Activated naive CD8-positive, alpha-beta T cell (primary cell): Measurements from ENCODE around the gene TRAIP.
A peak's percentile ranks its signal among the peaks of the same experiment; 100 is the strongest.
"Not testable (repeated sequence)": the region's sequence is repeated elsewhere in the genome, so short reads cannot be mapped to it uniquely, and the experiment has no call there.

Source experiments
- H3K27ac Mint-ChIP-seq: one replicate; pipeline ENCODE4 v1.8.0; 2021; ENCODE audit warnings: mixed read lengths
- H3K27me3 Mint-ChIP-seq: one replicate; pipeline ENCODE4 v1.8.0; 2021; ENCODE audit warnings: mixed read lengths
- H3K36me3 Mint-ChIP-seq: one replicate; pipeline ENCODE4 v1.8.0; 2021; ENCODE audit warnings: mixed read lengths
- H3K4me1 Mint-ChIP-seq: one replicate; pipeline ENCODE4 v1.8.0; 2021; ENCODE audit warnings: low read depth, mixed read lengths
- H3K4me3 Mint-ChIP-seq: one replicate; pipeline ENCODE4 v1.8.0; 2021; ENCODE audit warnings: mild to moderate bottlenecking, mixed read lengths
- H3K9me3 Mint-ChIP-seq: one replicate; pipeline ENCODE4 v1.8.0; 2021; ENCODE audit warnings: low read depth, mixed read lengths

The TRAIP gene

DNA sequence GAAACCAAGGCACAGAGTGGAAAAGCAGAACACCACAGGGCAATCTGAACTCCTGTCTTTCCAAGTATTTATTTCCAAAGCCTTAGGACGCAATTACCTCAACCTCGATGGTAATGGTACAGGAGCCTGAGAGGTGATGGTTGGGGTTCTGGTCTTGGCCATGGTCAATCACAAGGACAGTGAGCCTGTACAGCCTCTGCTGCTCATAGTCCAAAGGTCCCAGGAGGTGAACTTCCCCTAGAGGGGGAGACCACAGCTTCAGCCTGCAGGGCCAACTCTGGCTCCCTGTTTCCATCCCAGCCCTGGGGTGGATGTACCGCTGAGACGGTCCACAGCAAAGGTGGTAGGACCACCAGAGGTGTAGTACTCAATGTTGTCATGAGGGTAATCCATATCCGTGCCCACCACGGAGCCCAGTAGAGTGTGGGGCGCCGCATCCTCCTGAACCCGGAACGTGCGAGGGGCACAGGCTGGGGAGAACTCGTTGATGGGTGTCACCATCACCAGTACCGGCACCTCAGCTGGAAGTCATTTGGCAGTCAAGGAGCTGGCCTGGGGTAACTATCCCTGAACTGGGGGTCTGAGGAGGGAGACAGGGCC lies 62.8 kb downstream of the TRAIP start:
- Mint-ChIP-seq H3K27ac (no peak overlapping the region), H3K4me3 (no peak overlapping the region), H3K36me3 (no peaks in the 10 kb centered on the region), H3K9me3 (no peaks in the 10 kb centered on the region), H3K27me3 (no peaks in the 10 kb centered on the region), H3K4me1 (peaks cover 3% of the 10 kb centered on the region)

DNA sequence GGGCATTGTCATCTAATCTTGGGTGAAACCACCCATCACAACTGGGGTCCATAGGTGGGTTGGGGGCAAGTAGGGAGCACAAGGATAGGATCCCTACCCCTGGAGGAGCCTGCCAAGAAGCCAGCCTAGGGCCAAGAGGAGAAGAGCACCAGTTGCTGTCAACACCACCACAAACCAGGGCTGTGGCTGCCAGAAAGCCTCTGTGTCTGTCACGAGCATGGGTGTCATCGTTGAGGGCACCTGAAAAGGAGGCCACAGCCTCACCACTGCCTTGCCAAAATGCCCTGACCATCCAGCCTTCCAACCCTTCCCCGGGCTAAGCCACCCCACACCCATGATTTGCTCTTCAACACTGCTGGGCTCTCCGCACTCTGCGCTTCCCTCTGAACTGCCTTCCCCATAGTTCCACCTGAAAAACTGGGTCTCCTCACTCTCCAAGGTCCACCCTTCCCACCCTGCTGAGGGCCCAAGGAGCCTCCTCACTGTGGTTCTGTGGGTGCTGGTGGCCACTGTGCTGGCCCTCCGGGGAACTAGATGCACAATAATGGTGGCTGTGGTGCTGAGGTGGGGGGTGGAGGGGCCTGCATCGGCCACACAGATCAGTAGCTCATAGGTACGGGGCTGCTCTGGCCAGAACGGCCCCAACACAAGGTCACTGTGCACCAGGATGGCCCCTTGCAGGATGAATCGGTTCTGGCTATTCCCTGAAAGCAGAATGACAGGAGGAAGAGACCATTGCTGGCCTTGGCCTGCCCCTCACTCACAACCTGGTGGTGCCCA lies 63.8 kb downstream of the TRAIP start:
- no peaks in the 10 kb centered on the region for H3K36me3 Mint-ChIP-seq
- H3K27ac Mint-ChIP-seq, result no peak overlapping the region
- no peak overlapping the region for H3K4me3 Mint-ChIP-seq
- no peaks in the 10 kb centered on the region for H3K27me3 Mint-ChIP-seq
- no peaks in the 10 kb centered on the region for H3K9me3 Mint-ChIP-seq
- peaks cover 3% of the 10 kb centered on the region for H3K4me1 Mint-ChIP-seq

DNA sequence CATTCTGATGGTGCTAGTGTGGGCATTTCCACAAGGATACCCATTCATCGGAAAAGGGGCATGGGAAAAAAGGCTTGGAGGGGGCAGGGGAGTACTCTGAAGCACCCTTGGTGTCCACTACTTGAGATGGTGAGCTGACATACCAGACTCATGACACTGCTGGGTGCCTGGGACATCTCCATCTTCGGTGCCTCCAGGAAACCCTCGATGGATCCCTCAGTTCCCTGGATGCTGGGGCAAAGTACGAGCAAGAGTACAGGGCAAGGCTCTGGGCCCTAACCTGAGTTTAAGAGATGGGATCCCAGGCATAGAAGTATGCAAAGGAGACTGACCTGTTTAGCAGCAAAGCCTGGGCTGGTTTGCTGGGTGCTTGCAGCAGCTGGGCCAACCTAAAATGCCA lies 64.8 kb downstream of the TRAIP start:
- Mint-ChIP-seq H3K4me3 (no peak overlapping the region), H3K36me3 (no peaks in the 10 kb centered on the region), H3K9me3 (no peaks in the 10 kb centered on the region), H3K27ac (no peak overlapping the region), H3K4me1 (peaks cover 11% of the 10 kb centered on the region), H3K27me3 (no peaks in the 10 kb centered on the region)

DNA sequence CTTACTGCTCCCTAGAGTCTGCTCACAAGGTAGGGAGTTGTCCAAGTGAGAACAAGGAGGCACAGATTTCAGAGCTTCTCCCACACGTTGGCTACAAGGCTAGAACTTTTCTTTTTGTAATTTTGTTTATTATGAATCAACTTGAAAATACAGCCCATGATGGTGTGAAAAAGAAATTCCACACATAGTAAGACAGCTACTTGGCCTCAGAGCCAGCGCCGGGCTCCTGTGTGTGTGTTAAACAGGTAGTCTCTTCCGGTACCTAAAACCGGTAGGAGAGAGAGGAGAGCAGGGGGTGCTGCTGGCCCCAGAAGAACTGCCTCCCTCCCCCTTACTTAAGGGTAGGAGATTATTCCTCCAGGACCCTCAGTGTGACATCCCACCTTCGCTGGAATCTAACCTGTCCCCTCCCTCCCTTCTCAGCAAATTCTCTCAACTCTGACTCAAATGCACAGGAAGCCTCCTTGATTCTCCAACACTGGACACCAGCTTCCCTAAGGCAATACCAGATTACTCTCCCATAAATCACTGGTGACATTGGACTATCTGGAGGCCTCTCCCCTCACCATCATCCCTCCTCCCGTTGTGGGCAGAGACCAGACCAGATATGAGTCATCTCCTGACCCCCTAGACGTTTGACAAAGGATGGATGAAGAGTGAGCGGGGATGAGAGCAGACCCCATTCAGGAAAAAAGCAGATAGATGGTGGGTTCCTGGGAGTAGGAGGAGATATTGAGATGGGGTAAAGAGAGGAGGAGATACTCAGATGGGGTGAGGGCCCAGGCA lies 65.5 kb downstream of the TRAIP start:
- no peaks in the 10 kb centered on the region for H3K9me3 Mint-ChIP-seq
- no peak overlapping the region for H3K4me3 Mint-ChIP-seq
- no peaks in the 10 kb centered on the region for H3K27me3 Mint-ChIP-seq
- H3K4me1 Mint-ChIP-seq, result peaks cover 13% of the 10 kb centered on the region
- H3K27ac Mint-ChIP-seq, result no peak overlapping the region
- H3K36me3 Mint-ChIP-seq, result no peaks in the 10 kb centered on the region

DNA sequence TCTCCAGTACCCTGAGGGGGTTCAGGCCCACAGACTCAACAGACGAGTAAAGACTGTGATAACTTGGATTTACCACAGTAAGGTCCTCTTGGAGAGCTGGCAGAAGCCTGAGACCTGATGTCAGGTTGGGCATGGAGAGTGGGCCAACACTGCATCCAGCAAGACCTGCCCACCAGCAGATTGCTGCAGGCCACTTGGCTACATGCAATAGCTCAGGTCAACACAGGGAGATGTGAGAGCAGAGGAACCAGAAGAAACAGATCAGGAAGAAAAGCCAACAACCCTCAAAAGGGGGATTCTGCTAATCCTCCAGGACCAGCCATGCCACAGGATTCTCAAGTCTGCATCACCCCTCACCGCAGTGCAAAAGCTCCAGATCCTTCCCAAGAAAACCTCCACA lies 68.3 kb downstream of the TRAIP start:
- Mint-ChIP-seq H3K36me3 (peaks cover 4% of the 10 kb centered on the region), H3K27me3 (no peaks in the 10 kb centered on the region), H3K9me3 (no peaks in the 10 kb centered on the region), H3K4me1 (peaks cover 28% of the 10 kb centered on the region), H3K27ac (no peak overlapping the region), H3K4me3 (no peak overlapping the region)

DNA sequence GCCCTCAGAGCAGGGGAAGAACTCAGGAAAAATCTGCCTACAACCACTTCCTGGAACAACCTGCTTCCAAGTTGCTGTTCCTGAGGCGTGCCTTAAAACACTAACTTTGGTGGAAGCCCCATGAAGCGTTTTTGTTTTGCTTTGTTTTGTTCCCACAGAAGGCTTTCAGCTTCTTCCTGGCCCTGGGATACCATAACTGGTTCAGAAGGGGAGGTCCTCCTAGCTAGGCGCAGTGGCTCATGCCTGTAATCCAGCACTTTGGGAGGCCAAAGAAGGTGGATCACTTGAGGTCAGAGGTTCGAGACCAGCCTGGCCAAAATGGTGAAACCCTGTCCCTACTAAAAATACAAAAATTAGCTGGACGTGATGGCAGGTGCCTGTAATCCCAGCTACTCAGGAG lies 68.8 kb downstream of the TRAIP start:
- H3K27ac Mint-ChIP-seq, result peak overlapping the region; percentile 96
- peaks cover 30% of the 10 kb centered on the region for H3K4me1 Mint-ChIP-seq
- H3K27me3 Mint-ChIP-seq, result no peaks in the 10 kb centered on the region
- H3K9me3 Mint-ChIP-seq, result no peaks in the 10 kb centered on the region
- H3K4me3 Mint-ChIP-seq, result no peak overlapping the region
- H3K36me3 Mint-ChIP-seq, result peaks cover 4% of the 10 kb centered on the region

DNA sequence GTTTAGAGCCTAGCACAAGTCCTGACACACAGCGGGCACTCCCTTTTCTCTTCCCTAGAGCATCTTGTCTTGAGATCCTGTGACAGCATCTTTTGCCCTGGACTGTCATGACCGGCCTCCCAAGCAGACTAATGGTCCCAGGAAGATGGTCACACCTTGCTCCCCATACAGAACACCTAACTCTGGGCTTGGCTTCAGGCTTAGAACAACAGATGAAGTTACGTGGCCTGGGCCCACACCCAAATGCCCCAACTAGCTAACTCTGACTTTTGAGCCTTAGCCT lies 69.2 kb downstream of the TRAIP start:
- H3K4me1 Mint-ChIP-seq, result peaks cover 34% of the 10 kb centered on the region
- H3K27ac Mint-ChIP-seq, result peak overlapping the region; percentile 96
- H3K27me3 Mint-ChIP-seq, result no peaks in the 10 kb centered on the region
- H3K4me3 Mint-ChIP-seq, result peak overlapping the region; percentile 95
- H3K9me3 Mint-ChIP-seq, result no peaks in the 10 kb centered on the region
- H3K36me3 Mint-ChIP-seq, result peaks cover 4% of the 10 kb centered on the region

DNA sequence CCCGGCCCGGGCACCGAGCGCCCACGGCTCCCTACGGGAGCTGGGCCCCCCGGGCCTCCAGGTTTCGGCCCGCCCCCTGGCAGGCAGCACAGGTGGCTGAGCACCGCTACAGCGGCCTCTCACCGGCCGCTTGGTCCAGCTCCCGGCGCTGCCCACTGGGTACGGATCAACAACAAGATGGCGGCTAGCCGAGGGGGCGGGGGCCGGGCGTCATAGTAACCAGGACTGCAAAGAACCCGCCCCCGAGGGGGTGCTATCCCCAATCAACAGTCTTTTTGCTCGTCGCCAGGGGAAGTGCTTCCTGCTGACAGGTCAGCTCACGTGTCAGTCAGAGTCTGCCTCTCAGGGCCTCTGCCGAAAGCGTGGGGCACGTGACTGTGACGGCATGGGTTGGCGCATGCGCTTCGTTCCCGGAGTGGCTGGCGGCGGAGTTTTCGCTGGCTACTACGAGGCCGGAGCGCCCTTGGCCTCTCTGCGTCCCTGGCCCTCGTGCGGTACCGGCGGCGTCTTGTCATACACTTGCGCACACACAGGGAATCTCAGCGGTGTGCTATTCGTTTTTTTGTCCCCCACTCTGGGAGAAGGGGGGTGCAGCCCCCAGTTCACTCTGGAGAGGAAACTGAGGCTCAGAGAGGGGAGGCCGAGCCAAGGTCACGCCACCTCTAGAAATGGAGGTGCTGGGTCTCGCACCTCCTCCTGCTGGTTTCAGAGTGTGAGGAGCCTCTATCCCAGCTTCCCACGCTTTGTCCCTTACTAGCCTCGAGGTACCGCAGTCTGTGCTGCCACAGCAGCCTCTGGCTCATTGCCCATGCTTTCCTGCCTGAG lies 69.8 kb downstream of the TRAIP start, which contains the start of gene IP6K1:
TSS of gene IP6K1 (minus strand) at position 186 of the 825 bp plus-strand sequence. CDS start 38,502 bp downstream, outside the sequence.
- H3K4me3 Mint-ChIP-seq, result peak within 1 kb of the TSS; percentile 95
- H3K27ac Mint-ChIP-seq, result peak within 1 kb of the TSS; percentile 96
- H3K36me3 Mint-ChIP-seq, result peaks cover 4% of the 10 kb centered on the region
- no peaks in the 10 kb centered on the region for H3K27me3 Mint-ChIP-seq
- no peaks in the 10 kb centered on the region for H3K9me3 Mint-ChIP-seq
- H3K4me1 Mint-ChIP-seq, result peaks cover 34% of the 10 kb centered on the region

DNA sequence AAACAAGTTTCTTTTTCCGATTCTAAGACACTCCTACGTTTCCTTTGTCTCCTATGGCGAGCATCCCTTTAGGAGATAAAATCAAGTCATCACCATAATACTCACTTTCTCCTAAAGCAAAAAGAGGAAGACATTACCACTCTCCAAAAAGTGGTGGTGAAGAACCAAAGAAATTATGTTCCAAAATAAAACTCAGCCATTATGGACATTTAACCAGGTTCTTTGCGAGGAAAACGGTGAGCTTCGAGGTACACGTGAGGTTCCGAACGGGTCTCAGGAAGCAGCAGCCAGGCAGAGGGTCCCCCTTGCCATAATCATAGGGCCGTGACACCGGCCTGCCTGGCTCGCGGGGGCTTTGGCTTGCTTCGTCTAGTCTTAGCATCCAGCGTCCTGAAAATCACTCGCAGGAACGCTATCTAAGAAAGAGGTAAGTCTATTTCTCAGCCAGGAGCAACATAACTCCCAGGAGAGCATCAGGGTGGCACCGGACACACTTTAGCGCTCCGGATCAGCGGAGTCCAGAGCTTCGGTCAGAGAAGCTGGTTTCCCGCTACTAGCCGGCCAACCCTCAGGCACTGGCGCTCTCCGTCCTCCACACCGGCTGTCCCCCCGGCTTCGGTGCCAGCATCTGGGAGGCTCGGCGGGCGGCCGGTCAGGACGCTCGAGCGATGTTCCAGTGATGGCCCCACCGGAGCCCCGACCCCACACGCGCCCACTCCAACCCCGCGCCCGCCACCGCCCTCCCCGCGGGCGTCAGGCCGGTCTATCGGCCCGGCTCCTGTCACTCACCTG lies 70.6 kb downstream of the TRAIP start:
- Mint-ChIP-seq H3K27me3 (no peaks in the 10 kb centered on the region), H3K9me3 (no peaks in the 10 kb centered on the region), H3K4me1 (peaks cover 41% of the 10 kb centered on the region), H3K4me3 (peak overlapping the region; percentile 95), H3K36me3 (peaks cover 7% of the 10 kb centered on the region), H3K27ac (peak overlapping the region; percentile 88)

DNA sequence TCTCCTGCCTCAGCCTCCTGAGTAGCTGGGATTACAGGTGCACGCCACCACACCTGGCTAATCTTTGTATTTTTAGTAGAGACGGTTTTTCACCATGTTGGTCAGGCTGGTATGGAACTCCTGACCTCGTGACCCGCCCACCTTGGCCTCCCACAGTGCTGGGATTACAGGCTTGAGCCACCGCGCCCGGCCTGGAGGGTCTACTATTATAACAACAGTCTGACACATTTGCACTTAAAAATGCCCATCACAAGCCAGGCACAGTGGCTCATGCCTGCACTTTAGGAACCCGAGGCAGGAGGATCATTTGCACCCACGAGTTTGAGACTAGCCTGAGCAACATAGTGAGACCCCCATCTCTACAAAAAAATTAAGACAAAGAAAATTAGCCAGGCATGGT lies 74.1 kb downstream of the TRAIP start:
- H3K4me1 Mint-ChIP-seq, result peaks cover 54% of the 10 kb centered on the region
- H3K27me3 Mint-ChIP-seq, H3K27ac Mint-ChIP-seq, H3K9me3 Mint-ChIP-seq, H3K36me3 Mint-ChIP-seq: not testable (repeated sequence)
- peak overlapping the region; percentile 20 for H3K4me3 Mint-ChIP-seq

DNA sequence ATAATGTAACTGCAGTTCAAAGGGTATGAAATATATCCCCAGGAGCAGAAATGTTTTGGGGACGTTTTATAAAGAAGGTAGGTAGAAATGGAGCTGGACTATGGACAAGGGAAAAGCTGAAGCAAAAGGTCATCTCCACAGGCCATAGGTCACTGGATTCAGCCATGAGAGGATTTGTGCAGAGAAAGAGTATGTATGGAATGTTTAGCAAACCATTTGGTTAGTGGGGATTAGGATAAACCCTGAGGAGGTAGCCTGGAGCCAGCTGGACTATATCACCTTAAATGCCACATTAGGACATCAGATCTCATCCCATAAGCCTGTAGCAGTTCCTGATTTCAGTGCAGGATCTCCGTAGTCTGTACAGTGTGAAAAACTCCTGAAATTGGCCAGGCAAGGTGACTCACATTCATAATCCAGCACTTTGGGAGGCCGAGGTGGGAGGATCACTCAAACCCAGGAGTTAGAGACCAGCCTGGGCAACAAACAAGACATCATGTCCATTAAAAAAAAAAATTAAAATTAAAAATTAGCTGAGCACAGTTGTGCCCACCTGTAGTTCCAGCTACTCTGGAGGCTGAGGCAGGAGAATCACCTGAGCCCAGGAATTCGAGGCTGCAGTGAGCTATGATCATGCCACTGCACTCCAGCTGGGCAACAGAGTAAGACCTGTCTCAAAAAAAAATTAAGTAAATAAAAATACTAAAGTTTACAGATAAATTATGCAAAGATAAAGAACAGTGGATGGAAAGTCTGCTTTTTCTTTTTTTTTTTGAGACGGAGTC lies 74.8 kb downstream of the TRAIP start:
- peaks cover 7% of the 10 kb centered on the region for H3K36me3 Mint-ChIP-seq
- H3K4me3 Mint-ChIP-seq, result no peak overlapping the region
- H3K9me3 Mint-ChIP-seq, result no peaks in the 10 kb centered on the region
- H3K27ac Mint-ChIP-seq, result no peak overlapping the region
- H3K4me1 Mint-ChIP-seq, result peaks cover 51% of the 10 kb centered on the region
- H3K27me3 Mint-ChIP-seq, result no peaks in the 10 kb centered on the region

DNA sequence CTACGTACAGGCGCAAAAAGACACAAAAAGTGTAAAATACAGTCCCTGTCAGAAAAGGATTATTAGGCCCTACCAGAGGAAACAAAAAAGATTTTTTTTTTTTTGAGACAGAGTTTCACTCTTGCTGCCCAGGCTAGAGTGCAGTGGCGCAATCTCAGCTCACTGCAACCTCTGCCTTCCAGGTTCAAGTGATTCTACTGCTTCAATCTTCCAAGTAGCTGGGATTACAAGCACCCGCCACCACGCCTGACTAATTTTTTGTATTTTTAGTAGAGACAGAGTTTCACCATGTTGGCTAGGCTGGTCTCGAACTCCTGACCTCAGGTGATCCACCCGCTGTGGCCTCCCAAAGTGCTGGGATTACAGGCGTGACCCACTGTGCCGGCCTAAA lies 75.4 kb downstream of the TRAIP start:
- H3K4me3 Mint-ChIP-seq, H3K9me3 Mint-ChIP-seq, H3K27me3 Mint-ChIP-seq, H3K36me3 Mint-ChIP-seq, H3K27ac Mint-ChIP-seq: not testable (repeated sequence)
- H3K4me1 Mint-ChIP-seq, result peaks cover 51% of the 10 kb centered on the region

DNA sequence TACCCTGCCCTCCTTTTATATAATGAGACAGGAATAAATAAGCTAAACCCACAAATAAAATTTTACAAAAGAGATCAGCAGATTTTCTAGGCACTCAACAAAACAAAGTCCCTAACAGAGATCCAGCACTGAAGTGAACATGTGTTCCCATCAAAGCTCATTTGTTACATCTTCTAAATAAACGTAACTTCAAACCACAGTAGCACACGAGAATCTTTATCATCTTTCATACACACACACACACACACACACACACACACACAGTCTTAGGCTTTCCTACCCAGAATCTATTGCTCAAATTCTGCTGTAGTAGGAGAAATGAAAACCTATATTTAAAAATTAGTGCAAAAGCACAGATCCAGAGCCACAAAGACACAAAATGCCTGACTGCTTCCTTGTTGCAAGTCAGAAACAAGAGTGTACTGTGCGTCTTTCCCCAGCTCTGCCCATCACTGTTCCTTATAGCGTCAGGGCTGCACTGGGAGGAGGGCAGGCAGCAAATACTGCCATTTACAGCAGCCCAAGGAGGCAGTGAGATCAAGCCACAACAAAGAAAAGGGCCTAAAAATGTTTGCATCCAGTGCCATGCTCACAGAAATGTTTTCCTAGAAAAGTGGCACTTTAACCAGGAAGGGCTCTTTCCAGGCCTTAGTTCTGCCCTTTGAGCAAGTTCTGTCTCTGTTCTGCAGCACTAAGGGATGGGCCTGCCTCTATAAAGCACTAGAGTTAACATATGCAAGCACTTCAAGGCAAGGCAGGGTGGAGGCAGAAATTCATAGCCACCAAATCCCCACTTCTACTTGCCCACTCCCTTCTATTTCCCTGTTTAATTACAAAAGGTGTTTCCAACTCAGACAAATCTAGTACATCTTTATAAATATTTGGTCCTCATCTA lies 76.0 kb downstream of the TRAIP start:
- peak overlapping the region; percentile 54 for H3K4me3 Mint-ChIP-seq
- no peaks in the 10 kb centered on the region for H3K9me3 Mint-ChIP-seq
- H3K4me1 Mint-ChIP-seq, result peaks cover 51% of the 10 kb centered on the region
- peaks cover 5% of the 10 kb centered on the region for H3K36me3 Mint-ChIP-seq
- H3K27me3 Mint-ChIP-seq, result no peaks in the 10 kb centered on the region
- peak overlapping the region; percentile 76 for H3K27ac Mint-ChIP-seq
